Muscle layer of duodenum (tissue), 2 donors: ENCODE data around the gene STXBP3.

Experiments used
- H3K27ac ChIP-seq: one replicate; pipeline ENCODE4 v1.7.0; 2013; ENCODE audit warnings: mild to moderate bottlenecking, low read length
- H3K27me3 ChIP-seq: one replicate; pipeline ENCODE4 v1.7.0; 2013; ENCODE audit warnings: low read depth, mild to moderate bottlenecking, control low read depth, low read length
- H3K36me3 ChIP-seq, 2 donors: one replicate each; pipeline ENCODE4 v1.7.0; 2013; ENCODE audit warnings: low read length in 2 of 2, control low read depth in 1 of 2, mild to moderate bottlenecking in 1 of 2; ENCODE audit not compliant: insufficient read depth in 2 of 2, control insufficient read depth in 1 of 2
- H3K4me1 ChIP-seq, 2 donors: one replicate each; pipeline ENCODE4 v1.7.0; 2013; ENCODE audit warnings: low read length in 2 of 2, mild to moderate bottlenecking in 2 of 2, control low read depth in 1 of 2, moderate library complexity in 1 of 2; ENCODE audit not compliant: insufficient read depth in 2 of 2, control insufficient read depth in 1 of 2
- H3K4me3 ChIP-seq, 2 donors: one replicate each; pipeline ENCODE4 v1.7.0; 2013; ENCODE audit warnings: low read length in 2 of 2, low read depth in 1 of 2, mild to moderate bottlenecking in 1 of 2
- H3K9me3 ChIP-seq, 2 donors: one replicate each; pipeline ENCODE4 v1.7.0; 2013; ENCODE audit warnings: low read length in 2 of 2, control low read depth in 1 of 2, mild to moderate bottlenecking in 1 of 2; ENCODE audit not compliant: control insufficient read depth in 1 of 2
- donor health status: healthy.

The STXBP3 gene

GRCh38 chr1:108847494-108847893 is 101.0 kb downstream of the STXBP3 start:
- no peak overlapping the region for H3K4me3 ChIP-seq
- no peak overlapping the region for H3K27ac ChIP-seq
- no peaks in the 10 kb centered on the region for H3K27me3 ChIP-seq
- H3K36me3 ChIP-seq, result no peaks in the 10 kb centered on the region
- no peaks in the 10 kb centered on the region for H3K9me3 ChIP-seq
- no peaks in the 10 kb centered on the region for H3K4me1 ChIP-seq

DNA sequence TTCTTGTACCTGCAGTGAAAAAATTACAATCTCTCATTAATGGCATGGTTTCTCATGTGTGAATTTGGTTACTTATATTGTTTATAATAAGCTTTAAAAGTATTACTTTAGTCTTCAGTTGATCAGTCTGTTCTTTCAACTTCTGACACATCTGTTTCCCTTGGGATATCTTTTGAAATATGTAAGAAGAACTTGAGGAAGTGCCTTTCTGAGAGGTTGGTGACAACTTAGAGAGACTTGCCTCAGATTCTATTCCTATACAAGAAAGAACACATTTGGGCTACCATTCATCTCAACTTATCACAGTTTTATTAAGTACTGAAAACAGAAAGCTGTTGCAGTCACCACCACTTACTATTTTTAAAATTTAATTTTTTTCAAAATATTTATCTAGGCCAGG is 102.3 kb downstream of the STXBP3 start:
- Histone ChIP-seq H3K36me3 (no peaks in the 10 kb centered on the region), H3K27me3 (no peaks in the 10 kb centered on the region), H3K9me3 (no peaks in the 10 kb centered on the region), H3K4me1 (no peaks in the 10 kb centered on the region), H3K27ac (no peak overlapping the region), H3K4me3 (no peak overlapping the region)

- Histone ChIP-seq H3K27ac (no peak overlapping the region), H3K27me3 (no peaks in the 10 kb centered on the region), H3K9me3 (no peaks in the 10 kb centered on the region), H3K36me3 (no peaks in the 10 kb centered on the region), H3K4me1 (no peaks in the 10 kb centered on the region), H3K4me3 (no peak overlapping the region)
Observed at GRCh38 chr1:108850929-108851328, 104.5 kb downstream of the STXBP3 start.

DNA sequence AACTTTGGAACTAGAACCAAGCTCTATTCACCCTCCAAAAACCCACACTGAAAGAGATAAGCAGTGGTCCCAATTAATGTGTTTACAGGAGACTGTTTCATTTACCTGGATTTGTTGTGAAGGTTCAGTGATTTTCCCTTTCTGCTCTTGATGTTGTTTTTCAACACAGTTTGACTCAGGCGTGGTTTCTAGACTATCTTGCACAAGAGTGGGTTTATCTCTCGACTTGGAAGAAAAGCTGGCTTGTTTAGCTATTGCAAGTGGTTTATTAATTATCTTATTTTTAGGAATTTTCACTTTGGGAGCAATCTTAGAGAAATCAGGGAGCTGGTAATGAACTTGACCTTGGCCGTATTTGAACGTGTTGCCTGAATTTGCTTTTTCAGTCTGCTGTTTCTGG is 105.1 kb downstream of the STXBP3 start:
- Histone ChIP-seq H3K36me3 (no peaks in the 10 kb centered on the region), H3K9me3 (no peaks in the 10 kb centered on the region), H3K4me1 (no peaks in the 10 kb centered on the region), H3K4me3 (no peak overlapping the region), H3K27me3 (no peaks in the 10 kb centered on the region), H3K27ac (no peak overlapping the region)

- Histone ChIP-seq H3K27ac (no peak overlapping the region), H3K4me3 (no peak overlapping the region), H3K4me1 (no peaks in the 10 kb centered on the region), H3K9me3 (no peaks in the 10 kb centered on the region), H3K27me3 (no peaks in the 10 kb centered on the region), H3K36me3 (no peaks in the 10 kb centered on the region)
Observed at GRCh38 chr1:108852221-108852975, 105.9 kb downstream of the STXBP3 start.

DNA sequence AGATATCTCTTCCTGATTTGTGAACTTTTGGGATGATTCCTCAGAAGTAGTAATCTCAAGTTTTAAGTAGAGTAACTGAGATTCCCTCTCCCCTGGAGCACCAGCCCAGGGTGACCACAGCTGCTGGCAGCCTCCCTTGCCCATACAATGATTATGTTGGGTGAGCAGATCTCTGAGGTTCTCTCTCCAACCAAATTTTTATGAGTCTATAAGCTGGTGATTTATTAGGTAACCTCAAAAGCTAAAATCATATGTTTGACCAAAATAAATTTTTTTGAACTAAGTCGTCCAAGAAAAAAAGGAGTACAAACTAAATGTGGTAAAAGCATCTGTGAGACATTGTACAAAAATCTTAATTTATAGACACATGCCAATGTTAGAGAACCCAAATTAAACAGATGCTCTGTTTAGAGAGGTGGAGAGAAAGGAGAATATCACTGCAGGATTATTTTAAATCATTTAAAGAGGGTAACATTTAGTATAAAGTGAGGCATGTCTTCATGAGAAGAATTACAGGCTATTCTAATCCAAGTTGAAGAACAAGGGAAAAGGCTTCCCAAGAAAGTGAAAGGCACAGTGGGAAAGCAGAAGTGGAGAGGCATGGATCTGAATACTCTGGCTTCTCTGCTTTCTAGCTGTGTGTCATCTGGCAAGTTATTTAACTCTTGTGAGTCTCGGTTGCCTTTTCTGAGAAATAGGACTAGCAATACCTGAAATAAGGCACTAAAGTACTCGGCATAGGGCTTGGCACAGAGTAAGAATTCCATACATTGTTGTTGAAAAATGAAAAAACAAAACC is 107.9 kb downstream of the STXBP3 start:
- no peaks in the 10 kb centered on the region for H3K9me3 ChIP-seq
- H3K36me3 ChIP-seq, result no peaks in the 10 kb centered on the region
- no peak overlapping the region for H3K27ac ChIP-seq
- H3K4me1 ChIP-seq, result no peaks in the 10 kb centered on the region
- no peaks in the 10 kb centered on the region for H3K27me3 ChIP-seq
- no peak overlapping the region for H3K4me3 ChIP-seq

DNA sequence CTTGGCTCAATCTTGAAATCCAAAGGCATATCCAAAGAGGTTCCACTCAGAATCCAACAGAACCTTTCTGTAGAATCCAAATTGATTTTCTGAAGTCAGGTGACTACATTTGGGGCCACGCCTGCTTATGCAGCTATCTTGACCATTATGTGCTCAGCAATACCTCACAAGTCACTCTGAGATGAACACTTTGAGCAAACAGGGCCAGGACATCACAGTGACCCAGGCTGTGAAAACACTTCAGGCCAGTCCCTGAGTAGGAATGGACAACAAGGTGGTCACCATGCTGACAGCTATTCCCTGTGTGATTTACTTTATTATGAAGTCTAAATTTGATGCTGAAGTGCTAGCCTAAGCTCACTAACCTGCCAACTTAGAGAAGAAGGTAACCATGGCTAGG is 110.5 kb downstream of the STXBP3 start, which contains the start of gene AKNAD1:
Gene AKNAD1 (minus strand): TSS at position 101 of the 400 bp plus-strand sequence. CDS start 4,430 bp downstream, outside the sequence.
- H3K27me3 ChIP-seq, result no peaks in the 10 kb centered on the region
- no peaks in the 10 kb centered on the region for H3K9me3 ChIP-seq
- no peak within 1 kb of the TSS for H3K27ac ChIP-seq
- no peaks in the 10 kb centered on the region for H3K36me3 ChIP-seq
- H3K4me3 ChIP-seq, result no peak within 1 kb of the TSS
- no peaks in the 10 kb centered on the region for H3K4me1 ChIP-seq

GRCh38 chr1:108858230-108858950 is 111.9 kb downstream of the STXBP3 start:
- Histone ChIP-seq H3K27ac (no peak overlapping the region), H3K4me1 (no peaks in the 10 kb centered on the region), H3K4me3 (no peak overlapping the region), H3K9me3 (no peaks in the 10 kb centered on the region), H3K36me3 (no peaks in the 10 kb centered on the region), H3K27me3 (no peaks in the 10 kb centered on the region)
